GM21381 (cell line): Measurements from ENCODE around the gene TMEM170B.
A peak's percentile ranks its signal among the peaks of the same experiment; 100 is the strongest.
"Not testable (repeated sequence)": the region's sequence is repeated elsewhere in the genome, so short reads cannot be mapped to it uniquely, and the experiment has no call there.

Experiments used
- ATAC-seq: cut with Tn5 transposase; IDR thresholded peaks from one replicate; pipeline ENCODE4 v1.9.1; 2021; ENCODE audit warnings: mild to moderate bottlenecking, moderate library complexity; ENCODE audit not compliant: unreplicated experiment

Gene TMEM170B

GRCh38 chr6:11527274-11527870 lies 10.2 kb upstream of the TMEM170B start:
- ATAC-seq: no peak

GRCh38 chr6:11528996-11529395 lies 8.6 kb upstream of the TMEM170B start:
- no peak for ATAC-seq

GRCh38 chr6:11532097-11532496 lies 5.5 kb upstream of the TMEM170B start:
- ATAC-seq: no peak

- no peak for ATAC-seq
These were observed 3.0 kb upstream of the TMEM170B start for GRCh38 chr6:11534561-11534960.

GRCh38 chr6:11535801-11536230 lies 1.7 kb upstream of the TMEM170B start:
- no peak for ATAC-seq

- no peak for ATAC-seq
These were observed 754 bp upstream of the TMEM170B start for GRCh38 chr6:11536795-11537194.

GRCh38 chr6:11538052-11538818 lies 686 bp downstream of the TMEM170B start:
- peak; percentile 12 for ATAC-seq

GRCh38 chr6:11538819-11539468 lies 1.4 kb downstream of the TMEM170B start:
- ATAC-seq: no peak

GRCh38 chr6:11542863-11543262 lies 5.3 kb downstream of the TMEM170B start:
- ATAC-seq: no peak

GRCh38 chr6:11543919-11544518 lies 6.5 kb downstream of the TMEM170B start:
- ATAC-seq: no peak

GRCh38 chr6:11547846-11548245 lies 10.3 kb downstream of the TMEM170B start:
- ATAC-seq: not testable (repeated sequence)

- not testable (repeated sequence) for ATAC-seq
These were observed 11.0 kb downstream of the TMEM170B start for GRCh38 chr6:11548578-11548977.

GRCh38 chr6:11551053-11551452 lies 13.5 kb downstream of the TMEM170B start:
- no peak for ATAC-seq

GRCh38 chr6:11552442-11552841 lies 14.9 kb downstream of the TMEM170B start:
- no peak for ATAC-seq

- no peak for ATAC-seq
These were observed 16.3 kb downstream of the TMEM170B start for GRCh38 chr6:11553824-11554223.

- no peak for ATAC-seq
These were observed 18.8 kb downstream of the TMEM170B start for GRCh38 chr6:11556309-11556708.

GRCh38 chr6:11563793-11564192 lies 26.2 kb downstream of the TMEM170B start:
- no peak for ATAC-seq

GRCh38 chr6:11566609-11567008 lies 29.1 kb downstream of the TMEM170B start:
- no peak for ATAC-seq

- no peak for ATAC-seq
These were observed 33.5 kb downstream of the TMEM170B start for GRCh38 chr6:11571073-11571472.

- ATAC-seq: peak; percentile 92
These were observed 38.0 kb downstream of the TMEM170B start for GRCh38 chr6:11575408-11576033.
